ENCODE results near the gene GAB1. TPM values are rescaled to one million over a fixed set of nuclear protein-coding genes. Genes with fewer than 3 reads are reported as not detected.

GAB1 gene
- 1 to 10 TPM in 2 of 3 donors, not detected in 1; 1.9 to 2.9 TPM for polyA plus RNA-seq

GRCh38 chr4:143336781-143337599 lies at the start of gene GAB1:
TSS of gene GAB1 (plus strand) at chr4:143336876. CDS start at chr4:143337189, 313 bp downstream.
- DNase-seq = peak; percentile 54 to 65 (median 64)
- peak within 1 kb of the TSS; percentile 83 to 98 (median 91) for H3K4me3 Mint-ChIP-seq
- peaks cover 10 to 29% of the 10 kb centered on the region in 2 donors for H3K4me1 Mint-ChIP-seq
- H3K27ac Mint-ChIP-seq = peak within 1 kb of the TSS; percentile 39 to 81 (median 75)
- H3K36me3 Mint-ChIP-seq = no peaks in the 10 kb centered on the region
- H3K27me3 Mint-ChIP-seq (ENCODE audit: low read depth in 3 of 3) = peaks cover 0 to 15% (median 12%) of the 10 kb centered on the region in 3 donors
- no peaks in the 10 kb centered on the region for H3K9me3 Mint-ChIP-seq

GRCh38 chr4:143287572-143287923 lies 49.1 kb upstream of the GAB1 start:
- Mint-ChIP-seq H3K9me3 (no peaks in the 10 kb centered on the region), H3K4me3 (no peak overlapping the region), H3K27me3 (ENCODE audit: low read depth in 3 of 3) (peaks cover 0 to 6% (median 0%) of the 10 kb centered on the region in 3 donors), H3K27ac (no peak overlapping the region), H3K36me3 (no peaks in the 10 kb centered on the region), H3K4me1 (no peaks in the 10 kb centered on the region)
- DNase-seq = no peak

- Mint-ChIP-seq H3K4me1 (no peaks in the 10 kb centered on the region), H3K9me3 (no peaks in the 10 kb centered on the region), H3K4me3 (no peak overlapping the region), H3K27ac (no peak overlapping the region), H3K36me3 (no peaks in the 10 kb centered on the region), H3K27me3 (ENCODE audit: low read depth in 3 of 3) (peaks cover 0 to 6% (median 0%) of the 10 kb centered on the region in 3 donors)
- no peak for DNase-seq
Measured at GRCh38 chr4:143288171-143288570, 48.5 kb upstream of the GAB1 start.

- H3K4me3 Mint-ChIP-seq = no peak overlapping the region
- peaks cover 0 to 3% (median 0%) of the 10 kb centered on the region in 3 donors for H3K27me3 Mint-ChIP-seq (ENCODE audit: low read depth in 3 of 3)
- H3K9me3 Mint-ChIP-seq = no peaks in the 10 kb centered on the region
- no peaks in the 10 kb centered on the region for H3K36me3 Mint-ChIP-seq
- H3K27ac Mint-ChIP-seq = no peak overlapping the region
- DNase-seq = no peak
- no peaks in the 10 kb centered on the region for H3K4me1 Mint-ChIP-seq
Measured at GRCh38 chr4:143289370-143289769, 47.3 kb upstream of the GAB1 start.

GRCh38 chr4:143291314-143291713 lies 45.4 kb upstream of the GAB1 start:
- Mint-ChIP-seq H3K4me3 (no peak overlapping the region), H3K4me1 (no peaks in the 10 kb centered on the region), H3K27me3 (ENCODE audit: low read depth in 3 of 3) (peaks cover 0 to 4% (median 2%) of the 10 kb centered on the region in 3 donors), H3K9me3 (no peaks in the 10 kb centered on the region), H3K27ac (no peak overlapping the region), H3K36me3 (no peaks in the 10 kb centered on the region)
- DNase-seq = no peak

GRCh38 chr4:143292858-143293257 lies 43.8 kb upstream of the GAB1 start:
- peaks cover 0 to 5% (median 2%) of the 10 kb centered on the region in 3 donors for H3K27me3 Mint-ChIP-seq (ENCODE audit: low read depth in 3 of 3)
- DNase-seq = no peak
- H3K4me3 Mint-ChIP-seq = no peak overlapping the region
- no peaks in the 10 kb centered on the region for H3K9me3 Mint-ChIP-seq
- H3K27ac Mint-ChIP-seq = no peak overlapping the region
- H3K36me3 Mint-ChIP-seq = no peaks in the 10 kb centered on the region
- no peaks in the 10 kb centered on the region for H3K4me1 Mint-ChIP-seq

GRCh38 chr4:143294310-143294709 lies 42.4 kb upstream of the GAB1 start:
- H3K27ac Mint-ChIP-seq = no peak overlapping the region
- H3K4me3 Mint-ChIP-seq = no peak overlapping the region
- H3K36me3 Mint-ChIP-seq = no peaks in the 10 kb centered on the region
- DNase-seq = no peak
- no peaks in the 10 kb centered on the region for H3K9me3 Mint-ChIP-seq
- H3K4me1 Mint-ChIP-seq = no peaks in the 10 kb centered on the region
- peaks cover 0 to 5% (median 2%) of the 10 kb centered on the region in 3 donors for H3K27me3 Mint-ChIP-seq (ENCODE audit: low read depth in 3 of 3)

GRCh38 chr4:143294710-143295275 lies 41.9 kb upstream of the GAB1 start:
- no peaks in the 10 kb centered on the region for H3K36me3 Mint-ChIP-seq
- no peak for DNase-seq
- H3K9me3 Mint-ChIP-seq = no peaks in the 10 kb centered on the region
- no peak overlapping the region for H3K27ac Mint-ChIP-seq
- no peak overlapping the region for H3K4me3 Mint-ChIP-seq
- no peaks in the 10 kb centered on the region for H3K4me1 Mint-ChIP-seq
- H3K27me3 Mint-ChIP-seq (ENCODE audit: low read depth in 3 of 3) = peaks cover 0 to 5% (median 2%) of the 10 kb centered on the region in 3 donors

GRCh38 chr4:143296397-143297067 lies 40.1 kb upstream of the GAB1 start:
- DNase-seq = no peak
- H3K27ac Mint-ChIP-seq = no peak overlapping the region
- no peaks in the 10 kb centered on the region for H3K4me1 Mint-ChIP-seq
- H3K36me3 Mint-ChIP-seq = no peaks in the 10 kb centered on the region
- no peak overlapping the region for H3K4me3 Mint-ChIP-seq
- no peaks in the 10 kb centered on the region for H3K9me3 Mint-ChIP-seq
- peaks cover 0 to 2% (median 2%) of the 10 kb centered on the region in 3 donors for H3K27me3 Mint-ChIP-seq (ENCODE audit: low read depth in 3 of 3)

- peaks cover 0 to 2% (median 0%) of the 10 kb centered on the region in 3 donors for H3K27me3 Mint-ChIP-seq (ENCODE audit: low read depth in 3 of 3)
- H3K36me3 Mint-ChIP-seq = no peaks in the 10 kb centered on the region
- H3K27ac Mint-ChIP-seq = no peak overlapping the region
- H3K4me1 Mint-ChIP-seq = no peaks in the 10 kb centered on the region
- no peak for DNase-seq
- no peak overlapping the region for H3K4me3 Mint-ChIP-seq
- no peaks in the 10 kb centered on the region for H3K9me3 Mint-ChIP-seq
Measured at GRCh38 chr4:143300860-143301259, 35.8 kb upstream of the GAB1 start.

- Mint-ChIP-seq H3K27ac (no peak overlapping the region), H3K36me3 (no peaks in the 10 kb centered on the region), H3K27me3 (ENCODE audit: low read depth in 3 of 3) (peaks cover 0 to 2% (median 0%) of the 10 kb centered on the region in 3 donors), H3K9me3 (no peaks in the 10 kb centered on the region), H3K4me1 (no peaks in the 10 kb centered on the region), H3K4me3 (no peak overlapping the region)
- DNase-seq = no peak
Measured at GRCh38 chr4:143302536-143302935, 34.1 kb upstream of the GAB1 start.

GRCh38 chr4:143306788-143307187 lies 29.9 kb upstream of the GAB1 start:
- H3K27me3 Mint-ChIP-seq (ENCODE audit: low read depth in 3 of 3) = peaks cover 0 to 2% (median 0%) of the 10 kb centered on the region in 3 donors
- no peaks in the 10 kb centered on the region for H3K4me1 Mint-ChIP-seq
- no peaks in the 10 kb centered on the region for H3K36me3 Mint-ChIP-seq
- H3K27ac Mint-ChIP-seq = no peak overlapping the region
- H3K4me3 Mint-ChIP-seq = no peak overlapping the region
- H3K9me3 Mint-ChIP-seq = no peaks in the 10 kb centered on the region
- no peak for DNase-seq

GRCh38 chr4:143307531-143307930 lies 29.1 kb upstream of the GAB1 start:
- no peaks in the 10 kb centered on the region for H3K36me3 Mint-ChIP-seq
- DNase-seq = no peak
- no peaks in the 10 kb centered on the region for H3K9me3 Mint-ChIP-seq
- peaks cover 0 to 2% (median 0%) of the 10 kb centered on the region in 3 donors for H3K27me3 Mint-ChIP-seq (ENCODE audit: low read depth in 3 of 3)
- no peak overlapping the region for H3K27ac Mint-ChIP-seq
- H3K4me1 Mint-ChIP-seq = no peaks in the 10 kb centered on the region
- H3K4me3 Mint-ChIP-seq = no peak overlapping the region

- Mint-ChIP-seq H3K27me3 (ENCODE audit: low read depth in 3 of 3) (peaks cover 0 to 2% (median 0%) of the 10 kb centered on the region in 3 donors), H3K4me3 (no peak overlapping the region), H3K9me3 (no peaks in the 10 kb centered on the region), H3K36me3 (no peaks in the 10 kb centered on the region), H3K27ac (no peak overlapping the region), H3K4me1 (no peaks in the 10 kb centered on the region)
- no peak for DNase-seq
Measured at GRCh38 chr4:143308377-143308776, 28.3 kb upstream of the GAB1 start.

All from immature natural killer cell (primary cell).